Smooth muscle cell (in vitro differentiated cells): Measurements from ENCODE around the gene FBXW8. TPM values are rescaled to one million over a fixed set of nuclear protein-coding genes. Genes with fewer than 3 reads are reported as not detected.

Experiments used
- DNase-seq: peaks from one replicate; lab custom pipeline; 2025; ENCODE audit not compliant: unreplicated experiment; lab: John Stamatoyannopoulos, UW
- H2AFZ ChIP-seq: fragments of 200-600 bp; sonication (generic); 2 replicates; pipeline ENCODE4 v1.6.0; 2016; ENCODE audit warnings: antibody characterized with exemption, low read depth, mild to moderate bottlenecking
- H3F3A ChIP-seq: fragments of 200-600 bp; sonication (generic); 2 replicates; pipeline ENCODE4 v1.6.0; 2017; ENCODE audit warnings: antibody characterized with exemption, low read depth
- H3K27ac ChIP-seq: fragments of 200-600 bp; sonication (generic); 2 replicates; pipeline ENCODE4 v1.5.1; 2016; ENCODE audit warnings: low read depth, mild to moderate bottlenecking
- H3K27me3 ChIP-seq: fragments of 200-600 bp; sonication (generic); 2 replicates; pipeline ENCODE4 v1.6.1; 2016; ENCODE audit warnings: low read depth, mild to moderate bottlenecking
- H3K36me3 ChIP-seq: fragments of 200-600 bp; sonication (generic); 2 replicates; pipeline ENCODE4 v1.5.1; 2016; ENCODE audit warnings: low read depth
- H3K4me1 ChIP-seq: fragments of 200-600 bp; sonication (generic); 2 replicates; pipeline ENCODE4 v1.5.1; 2016; ENCODE audit warnings: low read depth
- H3K4me2 ChIP-seq: fragments of 200-600 bp; sonication (generic); 2 replicates; pipeline ENCODE4 v1.6.0; 2016; ENCODE audit warnings: mild to moderate bottlenecking
- H3K4me3 ChIP-seq: fragments of 200-600 bp; sonication (generic); 2 replicates; pipeline ENCODE4 v1.5.1; 2016; ENCODE audit warnings: mild to moderate bottlenecking
- H3K79me2 ChIP-seq: fragments of 200-600 bp; sonication (generic); 2 replicates; pipeline ENCODE4 v1.6.0; 2016; ENCODE audit warnings: low read depth, mild to moderate bottlenecking
- H3K9ac ChIP-seq: fragments of 200-600 bp; sonication (generic); 2 replicates; pipeline ENCODE4 v1.6.0; 2016; ENCODE audit warnings: low read depth
- H3K9me3 ChIP-seq: fragments of 200-600 bp; sonication (generic); replicated peaks from 2 replicates; pipeline ENCODE4 v1.5.1; 2016; ENCODE audit warnings: low read depth
- H4K20me1 ChIP-seq: fragments of 200-600 bp; sonication (generic); 2 replicates; pipeline ENCODE4 v1.6.0; 2016; ENCODE audit warnings: low read depth
- WGBS: methylation state at CpG from one replicate; pipeline ENCODE4 v1.1.7; 2016; ENCODE audit warnings: low lambda C conversion rate; 5-methylcytosine and 5-hydroxymethylcytosine counted together
- polyA plus RNA-seq: library from polyadenylated mRNA; unstranded; fragments of >200 nt; fragmentation: Nextera tagmentation; extraction: Ambion mirVana; gene quantifications from 2 replicates; pipeline ENCODE4 v1.2.1, GENCODE V29; 2016
- total RNA-seq: library from RNA; depleted of rRNA; stranded (reverse); fragments of >200 nt; gene quantifications from 2 replicates; pipeline ENCODE4 v1.2.3, GENCODE V29; 2014
- TF ChIP-seq, protein P1 (sequence below): fragments of 200-600 bp; sonication (generic); IDR thresholded peaks from 2 replicates; pipeline ENCODE4 v1.5.1; 2017; ENCODE audit warnings: borderline replicate concordance, mild to moderate bottlenecking, antibody characterized with exemption; ENCODE audit not compliant: insufficient read depth, poor library complexity, severe bottlenecking

The FBXW8 gene, protein sequence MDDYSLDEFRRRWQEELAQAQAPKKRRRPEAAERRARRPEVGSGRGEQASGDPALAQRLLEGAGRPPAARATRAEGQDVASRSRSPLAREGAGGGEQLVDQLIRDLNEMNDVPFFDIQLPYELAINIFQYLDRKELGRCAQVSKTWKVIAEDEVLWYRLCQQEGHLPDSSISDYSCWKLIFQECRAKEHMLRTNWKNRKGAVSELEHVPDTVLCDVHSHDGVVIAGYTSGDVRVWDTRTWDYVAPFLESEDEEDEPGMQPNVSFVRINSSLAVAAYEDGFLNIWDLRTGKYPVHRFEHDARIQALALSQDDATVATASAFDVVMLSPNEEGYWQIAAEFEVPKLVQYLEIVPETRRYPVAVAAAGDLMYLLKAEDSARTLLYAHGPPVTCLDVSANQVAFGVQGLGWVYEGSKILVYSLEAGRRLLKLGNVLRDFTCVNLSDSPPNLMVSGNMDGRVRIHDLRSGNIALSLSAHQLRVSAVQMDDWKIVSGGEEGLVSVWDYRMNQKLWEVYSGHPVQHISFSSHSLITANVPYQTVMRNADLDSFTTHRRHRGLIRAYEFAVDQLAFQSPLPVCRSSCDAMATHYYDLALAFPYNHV
- 13.4 and 18.3 TPM in 2 replicates for total RNA-seq
- 14.3 and 16.9 TPM in 2 replicates for polyA plus RNA-seq

- H3K4me1 ChIP-seq = peaks cover 7% of the 10 kb centered on the region
- H3K36me3 ChIP-seq = no peaks in the 10 kb centered on the region
- H2AFZ ChIP-seq = peak within 1 kb of the TSS; percentile 83
- H3K9me3 ChIP-seq = no peaks in the 10 kb centered on the region
- H3K79me2 ChIP-seq = peaks cover 36% of the 10 kb centered on the region
- H3K4me3 ChIP-seq = peak within 1 kb of the TSS; percentile 97
- H3K9ac ChIP-seq = peak within 1 kb of the TSS; percentile 89
- H3K27me3 ChIP-seq = no peaks in the 10 kb centered on the region
- 1% methylated on average over 64 of the region's 82 CpGs for whole genome bisulfite sequencing
- peak; percentile 29 for DNase-seq
- H4K20me1 ChIP-seq = peaks cover 27% of the 10 kb centered on the region
- TF ChIP-seq, protein P1, sequence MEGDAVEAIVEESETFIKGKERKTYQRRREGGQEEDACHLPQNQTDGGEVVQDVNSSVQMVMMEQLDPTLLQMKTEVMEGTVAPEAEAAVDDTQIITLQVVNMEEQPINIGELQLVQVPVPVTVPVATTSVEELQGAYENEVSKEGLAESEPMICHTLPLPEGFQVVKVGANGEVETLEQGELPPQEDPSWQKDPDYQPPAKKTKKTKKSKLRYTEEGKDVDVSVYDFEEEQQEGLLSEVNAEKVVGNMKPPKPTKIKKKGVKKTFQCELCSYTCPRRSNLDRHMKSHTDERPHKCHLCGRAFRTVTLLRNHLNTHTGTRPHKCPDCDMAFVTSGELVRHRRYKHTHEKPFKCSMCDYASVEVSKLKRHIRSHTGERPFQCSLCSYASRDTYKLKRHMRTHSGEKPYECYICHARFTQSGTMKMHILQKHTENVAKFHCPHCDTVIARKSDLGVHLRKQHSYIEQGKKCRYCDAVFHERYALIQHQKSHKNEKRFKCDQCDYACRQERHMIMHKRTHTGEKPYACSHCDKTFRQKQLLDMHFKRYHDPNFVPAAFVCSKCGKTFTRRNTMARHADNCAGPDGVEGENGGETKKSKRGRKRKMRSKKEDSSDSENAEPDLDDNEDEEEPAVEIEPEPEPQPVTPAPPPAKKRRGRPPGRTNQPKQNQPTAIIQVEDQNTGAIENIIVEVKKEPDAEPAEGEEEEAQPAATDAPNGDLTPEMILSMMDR = no peak
- H3K27ac ChIP-seq = peak within 1 kb of the TSS; percentile 77
- peak within 1 kb of the TSS; percentile 99 for H3K4me2 ChIP-seq
- H3F3A ChIP-seq = no peaks in the 10 kb centered on the region
Measured at GRCh38 chr12:116910645-116911451, at the start of gene FBXW8. TSS of gene FBXW8 (plus strand) at chr12:116910950. CDS start at chr12:116911038, 88 bp downstream.

DNA sequence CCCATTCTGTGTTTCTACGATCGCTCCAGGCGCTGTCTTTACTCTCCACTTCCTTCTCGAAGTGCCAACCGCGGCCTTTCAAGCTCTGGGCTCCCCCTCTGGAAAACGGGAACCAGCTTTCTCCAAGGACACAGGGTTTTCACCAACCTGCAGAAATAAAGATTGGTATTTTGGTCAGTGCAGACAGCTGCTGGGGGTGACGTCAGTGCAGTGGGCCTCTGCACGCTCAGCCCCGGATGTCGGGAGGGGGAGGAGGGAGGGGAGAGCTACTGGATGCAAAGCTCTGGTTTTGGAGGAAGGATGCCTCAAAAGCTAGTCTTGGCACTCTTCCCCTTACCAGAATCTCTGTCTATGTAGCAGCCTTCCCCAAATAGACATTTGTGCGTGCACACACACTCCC lies 49.4 kb upstream of the FBXW8 start:
- peak overlapping the region; percentile 67 for H3K4me2 ChIP-seq
- no peaks in the 10 kb centered on the region for H3K27me3 ChIP-seq
- H4K20me1 ChIP-seq = no peaks in the 10 kb centered on the region
- no peaks in the 10 kb centered on the region for H3K4me1 ChIP-seq
- H3K9me3 ChIP-seq = no peaks in the 10 kb centered on the region
- H3K79me2 ChIP-seq = no peaks in the 10 kb centered on the region
- H3K27ac ChIP-seq = no peak overlapping the region
- TF ChIP-seq, protein P1 = no peak
- H3K36me3 ChIP-seq = no peaks in the 10 kb centered on the region
- no peak overlapping the region for H3K9ac ChIP-seq
- H3K4me3 ChIP-seq = no peak overlapping the region
- H2AFZ ChIP-seq = peak overlapping the region; percentile 12
- WGBS = 54% methylated on average over 10 of the region's 12 CpGs
- DNase-seq = no peak
- H3F3A ChIP-seq = no peaks in the 10 kb centered on the region

DNA sequence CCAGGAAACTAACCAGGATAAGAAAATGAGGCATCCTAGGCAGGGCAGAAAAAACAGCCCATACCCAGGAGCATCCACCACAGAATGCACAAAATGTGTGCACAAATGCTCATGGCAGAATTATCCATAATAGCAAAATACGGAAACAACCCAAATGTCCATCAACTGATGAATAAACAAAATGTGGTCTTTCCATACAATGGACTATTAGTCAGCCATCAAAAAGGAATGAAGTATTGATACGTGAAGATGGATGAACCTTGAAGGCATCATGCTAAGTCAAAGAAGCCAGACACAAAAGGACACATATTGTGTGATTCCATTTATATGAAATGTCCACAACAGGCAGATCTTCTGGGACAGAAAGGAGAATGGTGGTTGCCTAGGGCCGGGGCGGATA lies 48.6 kb upstream of the FBXW8 start:
- H3F3A ChIP-seq = no peaks in the 10 kb centered on the region
- H3K4me1 ChIP-seq = no peaks in the 10 kb centered on the region
- no peaks in the 10 kb centered on the region for H4K20me1 ChIP-seq
- H3K9me3 ChIP-seq = no peaks in the 10 kb centered on the region
- TF ChIP-seq, protein P1 = no peak
- H3K4me3 ChIP-seq = no peak overlapping the region
- no peaks in the 10 kb centered on the region for H3K79me2 ChIP-seq
- no peaks in the 10 kb centered on the region for H3K27me3 ChIP-seq
- no peak overlapping the region for H3K4me2 ChIP-seq
- no peak overlapping the region for H3K27ac ChIP-seq
- no peak for DNase-seq
- 98% methylated on average over 4 of the region's 4 CpGs for WGBS
- no peak overlapping the region for H2AFZ ChIP-seq
- H3K9ac ChIP-seq = no peak overlapping the region
- no peaks in the 10 kb centered on the region for H3K36me3 ChIP-seq
